Smooth muscle cell (in vitro differentiated cells): Measurements from ENCODE around the gene HHIPL2. TPM values are rescaled to one million over a fixed set of nuclear protein-coding genes. Genes with fewer than 3 reads are reported as not detected.

Experiments used
- DNase-seq: peaks from one replicate; lab custom pipeline; 2025; ENCODE audit not compliant: unreplicated experiment; lab: John Stamatoyannopoulos, UW
- H2AFZ ChIP-seq: fragments of 200-600 bp; sonication (generic); 2 replicates; pipeline ENCODE4 v1.6.0; 2016; ENCODE audit warnings: antibody characterized with exemption, low read depth, mild to moderate bottlenecking
- H3F3A ChIP-seq: fragments of 200-600 bp; sonication (generic); 2 replicates; pipeline ENCODE4 v1.6.0; 2017; ENCODE audit warnings: antibody characterized with exemption, low read depth
- H3K27ac ChIP-seq: fragments of 200-600 bp; sonication (generic); 2 replicates; pipeline ENCODE4 v1.5.1; 2016; ENCODE audit warnings: low read depth, mild to moderate bottlenecking
- H3K27me3 ChIP-seq: fragments of 200-600 bp; sonication (generic); 2 replicates; pipeline ENCODE4 v1.6.1; 2016; ENCODE audit warnings: low read depth, mild to moderate bottlenecking
- H3K36me3 ChIP-seq: fragments of 200-600 bp; sonication (generic); 2 replicates; pipeline ENCODE4 v1.5.1; 2016; ENCODE audit warnings: low read depth
- H3K4me1 ChIP-seq: fragments of 200-600 bp; sonication (generic); 2 replicates; pipeline ENCODE4 v1.5.1; 2016; ENCODE audit warnings: low read depth
- H3K4me2 ChIP-seq: fragments of 200-600 bp; sonication (generic); 2 replicates; pipeline ENCODE4 v1.6.0; 2016; ENCODE audit warnings: mild to moderate bottlenecking
- H3K4me3 ChIP-seq: fragments of 200-600 bp; sonication (generic); 2 replicates; pipeline ENCODE4 v1.5.1; 2016; ENCODE audit warnings: mild to moderate bottlenecking
- H3K79me2 ChIP-seq: fragments of 200-600 bp; sonication (generic); 2 replicates; pipeline ENCODE4 v1.6.0; 2016; ENCODE audit warnings: low read depth, mild to moderate bottlenecking
- H3K9ac ChIP-seq: fragments of 200-600 bp; sonication (generic); 2 replicates; pipeline ENCODE4 v1.6.0; 2016; ENCODE audit warnings: low read depth
- H3K9me3 ChIP-seq: fragments of 200-600 bp; sonication (generic); replicated peaks from 2 replicates; pipeline ENCODE4 v1.5.1; 2016; ENCODE audit warnings: low read depth
- H4K20me1 ChIP-seq: fragments of 200-600 bp; sonication (generic); 2 replicates; pipeline ENCODE4 v1.6.0; 2016; ENCODE audit warnings: low read depth
- WGBS: methylation state at CpG from one replicate; pipeline ENCODE4 v1.1.7; 2016; ENCODE audit warnings: low lambda C conversion rate; 5-methylcytosine and 5-hydroxymethylcytosine counted together
- polyA plus RNA-seq: library from polyadenylated mRNA; unstranded; fragments of >200 nt; fragmentation: Nextera tagmentation; extraction: Ambion mirVana; gene quantifications from 2 replicates; pipeline ENCODE4 v1.2.1, GENCODE V29; 2016
- total RNA-seq: library from RNA; depleted of rRNA; stranded (reverse); fragments of >200 nt; gene quantifications from 2 replicates; pipeline ENCODE4 v1.2.3, GENCODE V29; 2014
- TF ChIP-seq, protein P1 (sequence below): fragments of 200-600 bp; sonication (generic); IDR thresholded peaks from 2 replicates; pipeline ENCODE4 v1.5.1; 2017; ENCODE audit warnings: borderline replicate concordance, mild to moderate bottlenecking, antibody characterized with exemption; ENCODE audit not compliant: insufficient read depth, poor library complexity, severe bottlenecking

The HHIPL2 gene
- total and polyA plus RNA-seq, 2 experiments from 2014 or later, result 1.1 TPM; not detected in 1

DNA sequence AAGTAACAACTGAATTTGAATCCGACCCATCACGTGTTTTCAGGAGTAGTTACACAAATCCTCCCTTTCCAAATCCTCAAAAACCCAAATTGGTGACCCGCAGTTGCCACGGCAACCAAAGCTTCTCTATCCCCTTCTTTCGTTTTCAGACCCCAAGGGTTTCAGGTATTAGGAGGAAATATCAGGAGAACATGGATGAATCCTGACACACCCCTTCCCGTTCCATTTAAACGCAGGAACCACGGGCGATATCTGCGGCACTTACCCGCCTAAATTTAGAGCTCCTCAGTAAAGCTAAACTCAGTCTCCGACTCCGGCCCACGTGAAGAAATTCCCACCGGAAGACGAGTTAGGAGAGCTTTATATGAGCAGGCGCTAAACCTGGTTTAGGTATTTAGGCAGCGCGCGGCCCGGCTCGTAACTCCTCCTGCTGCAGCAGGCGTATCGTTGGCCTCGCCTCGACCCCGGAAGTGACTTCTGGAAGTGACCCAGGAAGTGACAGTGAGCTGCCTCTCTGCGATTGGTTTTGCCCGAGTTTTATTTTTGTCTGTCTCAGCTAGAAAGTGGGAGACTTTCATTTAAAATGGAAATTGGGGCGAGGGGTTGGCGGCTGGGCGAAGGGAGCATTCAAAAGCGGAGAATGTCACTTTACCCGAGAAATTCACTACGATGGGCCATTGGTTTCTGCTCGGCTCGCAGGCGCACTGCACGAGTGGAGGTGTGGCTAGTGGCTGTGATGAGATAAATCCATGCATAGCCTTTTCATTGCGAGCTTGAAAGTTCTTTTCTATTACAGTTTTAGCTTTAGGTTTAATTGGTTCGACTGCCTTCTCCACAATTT, 41.8 kb upstream of the HHIPL2 start, which contains the start of gene TAF1A:
Gene TAF1A, minus strand, starts transcription at position 472 of the 841 bp plus-strand sequence.
- peak within 1 kb of the TSS; percentile 99 for H2AFZ ChIP-seq
- H4K20me1 ChIP-seq, result no peaks in the 10 kb centered on the region
- H3K4me3 ChIP-seq, result peak within 1 kb of the TSS; percentile 89
- H3K4me1 ChIP-seq, result peaks cover 17% of the 10 kb centered on the region
- 1% methylated on average over 41 of the region's 41 CpGs for WGBS
- H3K36me3 ChIP-seq, result no peaks in the 10 kb centered on the region
- DNase-seq, result peak; percentile 23
- H3K27ac ChIP-seq, result peak within 1 kb of the TSS; percentile 57
- TF ChIP-seq, protein P1, sequence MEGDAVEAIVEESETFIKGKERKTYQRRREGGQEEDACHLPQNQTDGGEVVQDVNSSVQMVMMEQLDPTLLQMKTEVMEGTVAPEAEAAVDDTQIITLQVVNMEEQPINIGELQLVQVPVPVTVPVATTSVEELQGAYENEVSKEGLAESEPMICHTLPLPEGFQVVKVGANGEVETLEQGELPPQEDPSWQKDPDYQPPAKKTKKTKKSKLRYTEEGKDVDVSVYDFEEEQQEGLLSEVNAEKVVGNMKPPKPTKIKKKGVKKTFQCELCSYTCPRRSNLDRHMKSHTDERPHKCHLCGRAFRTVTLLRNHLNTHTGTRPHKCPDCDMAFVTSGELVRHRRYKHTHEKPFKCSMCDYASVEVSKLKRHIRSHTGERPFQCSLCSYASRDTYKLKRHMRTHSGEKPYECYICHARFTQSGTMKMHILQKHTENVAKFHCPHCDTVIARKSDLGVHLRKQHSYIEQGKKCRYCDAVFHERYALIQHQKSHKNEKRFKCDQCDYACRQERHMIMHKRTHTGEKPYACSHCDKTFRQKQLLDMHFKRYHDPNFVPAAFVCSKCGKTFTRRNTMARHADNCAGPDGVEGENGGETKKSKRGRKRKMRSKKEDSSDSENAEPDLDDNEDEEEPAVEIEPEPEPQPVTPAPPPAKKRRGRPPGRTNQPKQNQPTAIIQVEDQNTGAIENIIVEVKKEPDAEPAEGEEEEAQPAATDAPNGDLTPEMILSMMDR, result no peak
- H3F3A ChIP-seq, result no peaks in the 10 kb centered on the region
- peaks cover 19% of the 10 kb centered on the region for H3K79me2 ChIP-seq
- H3K27me3 ChIP-seq, result no peaks in the 10 kb centered on the region
- no peaks in the 10 kb centered on the region for H3K9me3 ChIP-seq
- peak within 1 kb of the TSS; percentile 95 for H3K4me2 ChIP-seq
- peak within 1 kb of the TSS; percentile 64 for H3K9ac ChIP-seq

GRCh38 chr1:222588135-222588534, 40.2 kb upstream of the HHIPL2 start:
- Histone ChIP-seq H3K4me1 (peaks cover 17% of the 10 kb centered on the region), H3K79me2 (peaks cover 19% of the 10 kb centered on the region), H3K36me3 (peaks cover 3% of the 10 kb centered on the region), H2AFZ (no peak overlapping the region), H3K9me3 (no peaks in the 10 kb centered on the region), H4K20me1 (no peaks in the 10 kb centered on the region), H3K4me3 (no peak overlapping the region), H3K4me2 (peak overlapping the region; percentile 95), H3K9ac (no peak overlapping the region), H3F3A (no peaks in the 10 kb centered on the region), H3K27ac (no peak overlapping the region), H3K27me3 (no peaks in the 10 kb centered on the region)
- DNase-seq, result no peak
- TF ChIP-seq, protein P1, result no peak
- 100% methylated on average over 1 of the region's 1 CpG for WGBS

GRCh38 chr1:222586842-222587241, 38.9 kb upstream of the HHIPL2 start:
- DNase-seq, result no peak
- WGBS, result 96% methylated on average over 2 of the region's 2 CpGs
- Histone ChIP-seq H3F3A (no peaks in the 10 kb centered on the region), H3K4me2 (no peak overlapping the region), H3K27ac (no peak overlapping the region), H3K79me2 (peaks cover 19% of the 10 kb centered on the region), H3K36me3 (peaks cover 13% of the 10 kb centered on the region), H3K4me1 (peaks cover 17% of the 10 kb centered on the region), H3K27me3 (no peaks in the 10 kb centered on the region), H4K20me1 (no peaks in the 10 kb centered on the region), H3K9me3 (no peaks in the 10 kb centered on the region), H3K9ac (no peak overlapping the region), H2AFZ (no peak overlapping the region), H3K4me3 (no peak overlapping the region)
- TF ChIP-seq, protein P1, result no peak
